Islet of Langerhans (tissue), 1 donor: ENCODE measurements around the gene NMUR1.

ENCODE experiments used
- FAIRE-seq: peaks from one replicate; lab custom pipeline; 2011; peaks lifted over from hg19 to GRCh38; lab: Jason Lieb, UNC

NMUR1 gene

DNA sequence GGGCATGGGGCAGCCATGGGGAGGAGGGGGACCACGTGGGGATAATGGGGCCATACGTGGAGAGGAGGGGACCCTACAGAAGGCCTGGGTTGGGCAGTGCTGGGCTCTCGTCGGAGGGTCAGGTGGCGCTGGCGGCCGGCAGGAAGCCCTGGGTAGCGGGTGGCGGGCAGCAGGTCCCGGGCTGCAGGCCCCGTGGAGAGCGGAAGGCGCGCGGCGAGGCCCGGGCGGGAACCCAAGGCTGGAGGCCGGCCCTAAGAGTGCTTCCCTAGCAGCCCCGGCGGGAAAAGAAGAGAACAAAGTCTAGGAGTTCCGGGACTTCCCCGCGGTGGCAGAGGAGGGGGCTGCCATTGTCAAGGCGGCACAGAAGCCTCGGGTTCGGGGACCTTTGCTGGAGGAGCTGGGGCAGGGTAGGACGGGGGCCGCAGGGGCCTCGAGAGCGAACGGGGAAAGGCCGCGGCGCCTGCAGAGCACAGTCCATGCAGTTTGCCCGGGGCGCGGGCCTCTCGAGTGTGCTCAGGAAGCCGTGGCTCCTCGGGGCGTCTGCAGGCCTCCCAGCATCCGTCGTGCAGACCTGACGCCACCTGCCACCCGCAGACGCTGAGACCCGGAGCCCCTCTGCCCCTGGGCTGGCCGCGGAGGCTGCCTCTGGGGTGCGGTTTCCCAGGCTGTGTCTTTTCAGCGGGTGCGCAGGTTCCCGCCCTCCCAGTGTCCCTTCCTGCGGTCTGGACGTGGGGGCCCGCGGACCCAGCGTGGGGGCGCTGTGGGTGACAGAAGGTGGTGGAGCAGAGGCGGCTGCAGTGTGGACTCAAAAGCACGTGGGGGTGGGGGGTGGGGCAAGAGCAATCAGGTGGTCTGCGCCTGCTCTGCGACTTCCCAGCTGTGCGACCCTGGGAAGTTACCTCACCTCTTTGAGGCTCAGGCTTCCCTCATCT lies 46.6 kb downstream of the NMUR1 start:
- FAIRE-seq: no peak

DNA sequence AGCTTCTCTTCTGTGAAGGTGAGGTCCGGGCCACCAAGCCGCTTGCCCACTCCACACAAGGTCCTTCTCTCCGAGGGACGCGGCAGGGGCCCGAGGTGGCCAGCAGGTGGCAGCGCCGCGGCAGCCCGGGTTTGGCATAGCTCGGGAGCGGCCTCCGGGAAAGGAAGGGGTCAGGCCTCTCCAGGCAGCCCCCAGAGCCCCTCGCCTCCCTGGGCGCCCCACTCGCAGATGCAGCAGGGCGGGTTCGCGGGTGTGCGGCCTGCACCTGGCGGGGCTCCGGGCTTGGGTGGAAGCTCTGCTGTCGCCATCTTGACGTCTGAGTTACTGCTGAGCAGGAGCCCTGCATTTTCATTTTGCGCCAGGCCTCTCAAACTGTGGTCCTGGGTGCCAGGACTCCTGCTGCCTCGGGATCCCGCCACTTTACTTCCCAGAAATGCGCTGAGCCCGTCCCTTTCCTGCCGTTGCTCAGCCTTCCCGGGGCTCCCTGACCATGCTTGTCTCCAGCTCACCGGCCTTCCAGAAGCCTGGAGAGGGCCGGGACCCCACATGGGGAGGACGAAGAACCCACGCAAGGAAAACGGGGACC lies 47.3 kb downstream of the NMUR1 start:
- no peak for FAIRE-seq

- no peak for FAIRE-seq
Observed at GRCh38 chr2:231480781-231481180, 49.5 kb downstream of the NMUR1 start.

DNA sequence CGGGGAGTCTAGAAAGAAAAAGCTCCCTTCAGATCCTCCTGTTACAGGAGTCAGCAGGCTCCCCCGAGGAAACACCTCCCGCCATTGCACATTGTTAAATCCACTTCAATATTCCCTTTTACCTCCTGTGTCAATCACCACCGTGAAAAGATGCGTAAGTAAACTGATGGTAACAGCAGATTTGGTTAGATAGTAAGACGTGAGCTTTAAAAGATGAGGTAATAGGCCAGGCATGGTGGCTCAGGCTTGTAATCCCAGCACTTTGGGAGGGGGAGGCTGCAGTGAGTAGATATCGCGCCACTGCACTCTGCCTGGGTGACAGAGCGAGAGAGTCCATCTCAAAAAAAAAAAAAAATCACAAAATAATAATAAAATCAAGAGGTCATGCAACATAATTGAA lies 50.8 kb downstream of the NMUR1 start:
- FAIRE-seq: no peak

GRCh38 chr2:231476920-231477319 lies 53.3 kb downstream of the NMUR1 start:
- FAIRE-seq: no peak

DNA sequence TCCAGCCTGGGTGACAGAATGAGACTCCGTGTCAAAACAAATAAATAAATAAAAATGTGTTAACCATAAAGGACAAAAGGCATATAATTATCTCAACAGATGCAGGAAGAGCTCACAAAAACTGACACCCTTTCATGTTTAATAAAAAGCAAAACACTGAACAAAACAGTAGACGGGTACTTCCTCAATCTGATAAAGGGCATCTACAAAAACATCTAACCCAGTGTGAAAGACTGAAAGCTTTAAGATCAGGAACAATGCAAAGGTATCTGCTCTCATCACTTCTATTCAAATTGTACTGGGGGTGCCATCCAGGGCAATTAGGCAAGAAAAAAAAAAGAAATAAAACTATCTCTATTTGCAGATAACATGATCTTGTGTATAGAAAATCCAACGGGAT lies 54.3 kb downstream of the NMUR1 start:
- no peak for FAIRE-seq
